ENCODE data around the gene ASTN2.

DNA sequence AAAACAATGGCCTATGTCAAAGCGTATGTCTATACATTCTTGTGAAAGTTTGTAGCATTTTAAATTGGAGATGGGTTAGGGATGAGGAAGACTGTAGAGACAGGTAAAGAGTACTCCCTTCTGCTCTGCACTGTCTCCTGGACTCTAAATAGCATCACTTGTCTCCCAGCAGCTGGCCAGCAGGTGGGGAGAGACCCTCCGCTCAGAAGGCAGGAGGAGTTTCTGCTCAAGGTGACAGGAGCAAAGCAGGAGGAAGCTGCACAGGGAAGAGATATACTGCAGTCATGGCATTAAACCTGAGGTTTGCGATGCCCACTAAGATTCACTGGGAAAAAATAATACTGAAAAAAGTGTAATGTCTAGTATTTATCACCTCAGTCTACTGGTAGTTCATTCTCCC, 10.7 kb upstream of the ASTN2 start:
- TF ChIP-seq CTCF (IDR thresholded peaks at IDR 0.05 in 2 of 3, conservative IDR thresholded peaks at IDR 0.05 in 1 of 3; ENCODE audit: borderline replicate concordance in 1 of 3, insufficient read depth in 1 of 3, low read depth in 2 of 3, low read length in 2 of 3), result no peak
- TF ChIP-seq JUND (IDR thresholded peaks at IDR 0.05), result no peak
- no peak for TF ChIP-seq POLR2A (IDR thresholded peaks at IDR 0.05; ENCODE audit: borderline replicate concordance, extremely low read depth, insufficient read depth, insufficient read length)
- TF ChIP-seq EZH2 (IDR thresholded peaks at IDR 0.05), result no peak
- no peak for TF ChIP-seq POLR2AphosphoS5 (IDR thresholded peaks at IDR 0.05; ENCODE audit: low read depth, low read length)
- no peak for TF ChIP-seq EZH2phosphoT487 (IDR thresholded peaks at IDR 0.05; ENCODE audit: borderline replicate concordance)
- no peak for TF ChIP-seq MAX (IDR thresholded peaks at IDR 0.05)
- TF ChIP-seq SIN3A (IDR thresholded peaks at IDR 0.05; ENCODE audit: low read depth), result no peak
- no peak for TF ChIP-seq RAD21 (IDR thresholded peaks at IDR 0.05; ENCODE audit: low read depth)
- no peak for TF ChIP-seq CEBPB (IDR thresholded peaks at IDR 0.05; ENCODE audit: low read depth)
